Astrocyte (in vitro differentiated cells and primary cell): ENCODE results near the gene C3orf80. TPM values are rescaled to one million over a fixed set of nuclear protein-coding genes. Genes with fewer than 3 reads are reported as not detected.

Experiments used
- DNase-seq: peaks from one replicate; pipeline ENCODE4 v3.0.0-alpha.2; 2010; ENCODE audit warnings: low read depth
- FAIRE-seq: peaks from 2 replicates; lab custom pipeline; 2011; peaks lifted over from hg19 to GRCh38; lab: Jason Lieb, UNC
- H2AFZ ChIP-seq: 2 replicates; pipeline ENCODE4 v1.6.0; 2012; ENCODE audit warnings: low read depth, low read length, inconsistent platforms
- H3K27ac ChIP-seq: 2 replicates; pipeline ENCODE4 v1.5.1; 2011; ENCODE audit warnings: low read depth, low read length, inconsistent platforms
- H3K27me3 ChIP-seq: 2 replicates; pipeline ENCODE4 v1.6.0; 2011; ENCODE audit warnings: low read length, inconsistent platforms; ENCODE audit not compliant: insufficient read depth
- H3K36me3 ChIP-seq: 2 replicates; pipeline ENCODE4 v1.5.1; 2011; ENCODE audit warnings: low read length, inconsistent platforms; ENCODE audit not compliant: insufficient read depth
- H3K4me1 ChIP-seq: 2 replicates; pipeline ENCODE4 v1.5.1; 2011; ENCODE audit warnings: low read length, inconsistent platforms; ENCODE audit not compliant: insufficient read depth
- H3K4me2 ChIP-seq: 2 replicates; pipeline ENCODE4 v1.6.0; 2012; ENCODE audit warnings: low read length, inconsistent platforms
- H3K4me3 ChIP-seq: 2 replicates; pipeline ENCODE4 v1.5.1; 2011; ENCODE audit warnings: low read depth, mild to moderate bottlenecking, low read length, inconsistent platforms; ENCODE audit not compliant: insufficient read depth
- H3K79me2 ChIP-seq: 2 replicates; pipeline ENCODE4 v1.6.0; 2012; ENCODE audit warnings: mild to moderate bottlenecking, low read length, inconsistent platforms; ENCODE audit not compliant: insufficient read depth
- H3K9ac ChIP-seq: 2 replicates; pipeline ENCODE4 v1.6.0; 2012; ENCODE audit warnings: mild to moderate bottlenecking, low read length, inconsistent platforms
- H3K9me3 ChIP-seq: 2 replicates; pipeline ENCODE4 v1.5.1; 2012; ENCODE audit warnings: low read depth, mild to moderate bottlenecking, low read length, inconsistent platforms; ENCODE audit not compliant: insufficient read depth
- H4K20me1 ChIP-seq: 2 replicates; pipeline ENCODE4 v1.6.0; 2012; ENCODE audit warnings: low read length, inconsistent platforms; ENCODE audit not compliant: insufficient read depth
- H3K27ac Mint-ChIP-seq: one replicate; pipeline ENCODE4 v1.8.0; 2021; ENCODE audit warnings: mild to moderate bottlenecking, mixed read lengths; ENCODE audit not compliant: unreplicated experiment
- H3K27me3 Mint-ChIP-seq: one replicate; pipeline ENCODE4 v1.8.0; 2021; ENCODE audit warnings: low read depth, mixed read lengths; ENCODE audit not compliant: unreplicated experiment
- H3K36me3 Mint-ChIP-seq: one replicate; pipeline ENCODE4 v1.8.0; 2021; ENCODE audit warnings: low read depth, mixed read lengths; ENCODE audit not compliant: unreplicated experiment
- H3K4me1 Mint-ChIP-seq: one replicate; pipeline ENCODE4 v1.8.0; 2021; ENCODE audit warnings: low read depth, mixed read lengths; ENCODE audit not compliant: unreplicated experiment
- H3K4me3 Mint-ChIP-seq: one replicate; pipeline ENCODE4 v1.8.0; 2021; ENCODE audit warnings: mild to moderate bottlenecking, moderate library complexity, mixed read lengths; ENCODE audit not compliant: unreplicated experiment
- H3K9me3 Mint-ChIP-seq: one replicate; pipeline ENCODE4 v1.8.0; 2021; ENCODE audit warnings: mild to moderate bottlenecking, mixed read lengths; ENCODE audit not compliant: unreplicated experiment
- EZH2 ChIP-seq: IDR thresholded peaks from 2 replicates; pipeline ENCODE4 v1.6.1; 2012; ENCODE audit warnings: mild to moderate bottlenecking, low read length, inconsistent platforms; ENCODE audit not compliant: insufficient read depth
- total RNA-seq: library from RNA; stranded (reverse); gene quantifications from 2 replicates; pipeline ENCODE4 v1.2.1, GENCODE V29; 2021
- TF ChIP-seq, protein P1 (sequence below): IDR thresholded peaks from 2 replicates; pipeline ENCODE4 v1.5.1; 2011; ENCODE audit warnings: low read depth, mild to moderate bottlenecking, inconsistent platforms, low read length, moderate library complexity; ENCODE audit not compliant: insufficient read depth

The C3orf80 gene
- total RNA-seq, 1 donor from 2014 or later, result 6.5 TPM

DNA sequence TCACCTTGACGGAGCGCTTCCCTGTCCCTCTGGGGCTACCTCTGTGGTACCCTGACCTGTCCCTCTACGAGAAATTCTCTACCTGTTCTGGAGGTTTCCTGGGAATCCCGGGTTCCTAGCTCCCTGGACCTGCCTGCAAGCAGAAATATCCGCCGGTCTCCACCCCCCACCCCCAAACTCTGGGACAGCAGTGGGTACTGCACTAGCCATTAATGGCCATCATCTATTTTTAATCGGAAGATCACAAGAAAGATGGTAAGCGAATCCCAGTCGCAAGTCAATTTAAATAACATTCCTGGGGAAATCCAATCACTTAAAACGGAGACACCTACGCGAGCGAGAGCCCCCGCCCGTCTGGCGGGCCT lies 429 bp upstream of the C3orf80 start:
- H3K9me3 ChIP-seq, result no peaks in the 10 kb centered on the region
- peak overlapping the region; percentile 50 for H3K4me3 ChIP-seq
- Mint-ChIP-seq H3K4me3 (peak overlapping the region; percentile 84), H3K27me3 (peaks cover 24% of the 10 kb centered on the region), H3K36me3 (no peaks in the 10 kb centered on the region), H3K9me3 (no peaks in the 10 kb centered on the region), H3K4me1 (peaks cover 3% of the 10 kb centered on the region), H3K27ac (peak overlapping the region; percentile 47)
- no peak overlapping the region for H3K27ac ChIP-seq
- H3K4me2 ChIP-seq, result peak overlapping the region; percentile 94
- FAIRE-seq (no peak), DNase-seq (no peak)
- no peaks in the 10 kb centered on the region for H3K79me2 ChIP-seq
- peak overlapping the region; percentile 90 for H2AFZ ChIP-seq
- H3K36me3 ChIP-seq, result no peaks in the 10 kb centered on the region
- H3K9ac ChIP-seq, result no peak overlapping the region
- H4K20me1 ChIP-seq, result no peaks in the 10 kb centered on the region
- peaks cover 49% of the 10 kb centered on the region for H3K27me3 ChIP-seq
- no peak for TF ChIP-seq EZH2
- TF ChIP-seq, protein P1, sequence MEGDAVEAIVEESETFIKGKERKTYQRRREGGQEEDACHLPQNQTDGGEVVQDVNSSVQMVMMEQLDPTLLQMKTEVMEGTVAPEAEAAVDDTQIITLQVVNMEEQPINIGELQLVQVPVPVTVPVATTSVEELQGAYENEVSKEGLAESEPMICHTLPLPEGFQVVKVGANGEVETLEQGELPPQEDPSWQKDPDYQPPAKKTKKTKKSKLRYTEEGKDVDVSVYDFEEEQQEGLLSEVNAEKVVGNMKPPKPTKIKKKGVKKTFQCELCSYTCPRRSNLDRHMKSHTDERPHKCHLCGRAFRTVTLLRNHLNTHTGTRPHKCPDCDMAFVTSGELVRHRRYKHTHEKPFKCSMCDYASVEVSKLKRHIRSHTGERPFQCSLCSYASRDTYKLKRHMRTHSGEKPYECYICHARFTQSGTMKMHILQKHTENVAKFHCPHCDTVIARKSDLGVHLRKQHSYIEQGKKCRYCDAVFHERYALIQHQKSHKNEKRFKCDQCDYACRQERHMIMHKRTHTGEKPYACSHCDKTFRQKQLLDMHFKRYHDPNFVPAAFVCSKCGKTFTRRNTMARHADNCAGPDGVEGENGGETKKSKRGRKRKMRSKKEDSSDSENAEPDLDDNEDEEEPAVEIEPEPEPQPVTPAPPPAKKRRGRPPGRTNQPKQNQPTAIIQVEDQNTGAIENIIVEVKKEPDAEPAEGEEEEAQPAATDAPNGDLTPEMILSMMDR, result no peak
- H3K4me1 ChIP-seq, result peaks cover 16% of the 10 kb centered on the region

DNA sequence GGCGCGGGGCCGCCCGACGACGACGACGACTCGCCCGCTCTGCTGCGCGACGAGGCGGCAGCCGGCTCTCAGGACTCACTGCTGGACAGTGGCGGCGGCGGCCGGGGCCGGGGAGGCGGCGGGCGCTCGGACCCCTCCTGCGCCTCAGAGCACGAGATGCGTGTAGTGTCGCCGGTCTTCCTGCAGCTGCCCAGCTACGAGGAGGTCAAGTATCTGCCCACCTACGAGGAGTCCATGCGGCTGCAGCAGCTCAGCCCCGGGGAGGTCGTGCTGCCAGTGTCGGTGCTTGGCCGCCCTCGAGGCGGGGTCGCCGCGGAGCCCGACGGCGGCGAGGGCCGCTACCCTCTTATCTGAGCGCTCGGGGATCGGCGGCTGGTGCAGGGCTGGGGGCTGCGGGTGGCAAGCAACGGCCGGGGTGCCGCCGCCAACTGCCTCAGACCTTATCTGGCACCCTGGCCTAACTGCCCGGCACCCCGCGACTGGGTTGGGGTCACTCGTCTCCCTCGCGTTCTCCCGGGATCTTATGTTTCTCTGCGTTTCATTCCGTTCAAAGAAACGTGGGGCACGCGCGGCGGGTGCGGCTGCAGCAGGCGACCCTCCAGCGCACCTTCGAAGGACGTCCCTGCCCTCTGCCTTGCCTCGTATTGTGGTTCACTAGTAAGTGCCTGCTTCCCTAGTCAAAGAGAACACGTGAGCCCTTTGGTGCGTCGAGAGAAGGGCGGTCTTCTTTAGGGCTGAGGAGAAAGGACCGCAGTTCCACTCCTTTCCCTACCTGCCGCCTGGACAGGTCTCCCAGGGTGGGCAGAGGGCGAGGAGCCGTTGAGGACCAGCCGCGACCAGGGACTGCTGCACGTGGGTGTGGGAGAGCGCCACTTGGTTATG lies 1.0 kb downstream of the C3orf80 start:
- Histone ChIP-seq H3K9me3 (no peaks in the 10 kb centered on the region), H4K20me1 (no peaks in the 10 kb centered on the region), H3K4me2 (peak overlapping the region; percentile 94), H3K4me1 (peaks cover 16% of the 10 kb centered on the region), H2AFZ (peak overlapping the region; percentile 90), H3K79me2 (no peaks in the 10 kb centered on the region), H3K4me3 (peak overlapping the region; percentile 50), H3K36me3 (no peaks in the 10 kb centered on the region), H3K27me3 (peaks cover 47% of the 10 kb centered on the region), H3K27ac (no peak overlapping the region), H3K9ac (no peak overlapping the region)
- FAIRE-seq (no peak), DNase-seq (no peak)
- Mint-ChIP-seq H3K4me1 (no peaks in the 10 kb centered on the region), H3K9me3 (no peaks in the 10 kb centered on the region), H3K27me3 (peaks cover 24% of the 10 kb centered on the region), H3K27ac (no peak overlapping the region), H3K36me3 (no peaks in the 10 kb centered on the region), H3K4me3 (peak overlapping the region; percentile 92)
- TF ChIP-seq, protein P1, result no peak
- TF ChIP-seq EZH2, result peak; percentile 96

DNA sequence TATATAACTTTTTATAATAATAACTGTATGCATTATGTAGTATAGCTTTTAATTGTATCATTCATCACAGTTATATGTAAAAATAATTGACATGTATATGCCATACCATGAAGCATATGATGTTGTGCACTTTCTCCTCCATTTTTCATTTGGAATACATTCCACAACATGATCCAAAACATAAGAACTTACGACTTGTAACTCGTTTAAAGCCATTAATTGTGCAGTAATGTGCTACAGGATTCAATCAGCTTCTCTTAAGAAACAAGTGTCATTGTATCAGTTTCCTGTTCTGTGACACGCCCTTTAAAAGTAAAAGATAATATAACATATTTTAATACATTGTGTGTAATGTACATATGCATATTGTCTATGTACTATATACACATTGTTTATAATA lies 2.2 kb downstream of the C3orf80 start:
- H3K27ac ChIP-seq, result no peak overlapping the region
- DNase-seq (no peak), FAIRE-seq (no peak)
- no peak overlapping the region for H2AFZ ChIP-seq
- H3K4me3 ChIP-seq, result no peak overlapping the region
- H4K20me1 ChIP-seq, result no peaks in the 10 kb centered on the region
- no peak overlapping the region for H3K9ac ChIP-seq
- H3K27me3 ChIP-seq, result peaks cover 43% of the 10 kb centered on the region
- H3K4me1 ChIP-seq, result peaks cover 16% of the 10 kb centered on the region
- H3K36me3 Mint-ChIP-seq, result no peaks in the 10 kb centered on the region
- H3K4me3 Mint-ChIP-seq, result peak overlapping the region; percentile 60
- no peak overlapping the region for H3K27ac Mint-ChIP-seq
- no peak overlapping the region for H3K4me2 ChIP-seq
- TF ChIP-seq, protein P1, result no peak
- no peak for TF ChIP-seq EZH2
- no peaks in the 10 kb centered on the region for H3K79me2 ChIP-seq
- no peaks in the 10 kb centered on the region for H3K9me3 ChIP-seq
- no peaks in the 10 kb centered on the region for H3K9me3 Mint-ChIP-seq
- no peaks in the 10 kb centered on the region for H3K4me1 Mint-ChIP-seq
- no peaks in the 10 kb centered on the region for H3K36me3 ChIP-seq
- peaks cover 24% of the 10 kb centered on the region for H3K27me3 Mint-ChIP-seq
